Endodermal cell (in vitro differentiated cells): ENCODE data around the gene BTAF1. TPM values are rescaled to one million over a fixed set of nuclear protein-coding genes. Genes with fewer than 3 reads are reported as not detected.

Source experiments
- DNase-seq: peaks from one replicate; pipeline ENCODE4 v3.0.0-alpha.2; 2017
- H3K27ac ChIP-seq: 2 replicates; pipeline ENCODE4 v1.5.1; 2013; ENCODE audit warnings: mild to moderate bottlenecking, low read depth, low read length, moderate library complexity
- H3K27me3 ChIP-seq: 2 replicates; pipeline ENCODE4 v1.6.1; 2013; ENCODE audit warnings: mild to moderate bottlenecking, low read length, moderate library complexity; ENCODE audit not compliant: insufficient read depth, control insufficient read depth, poor library complexity, severe bottlenecking
- H3K36me3 ChIP-seq: 2 replicates; pipeline ENCODE4 v1.7.0; 2013; ENCODE audit warnings: mild to moderate bottlenecking, low read length, moderate library complexity; ENCODE audit not compliant: control insufficient read depth, insufficient read depth
- H3K4me1 ChIP-seq: one replicate; pipeline ENCODE4 v1.7.0; 2013; ENCODE audit warnings: low read length; ENCODE audit not compliant: control insufficient read depth, insufficient read depth
- H3K4me3 ChIP-seq: 2 replicates; pipeline ENCODE4 v1.5.1; 2013; ENCODE audit warnings: mild to moderate bottlenecking, low read length, moderate library complexity
- H3K9ac ChIP-seq: 2 replicates; pipeline ENCODE4 v1.6.1; 2013; ENCODE audit warnings: mild to moderate bottlenecking, low read length, moderate library complexity; ENCODE audit not compliant: poor library complexity, severe bottlenecking; ENCODE audit errors: extremely low read depth
- H3K9me3 ChIP-seq: 2 replicates; pipeline ENCODE4 v1.6.1; 2013; ENCODE audit warnings: mild to moderate bottlenecking, low read length, moderate library complexity; ENCODE audit not compliant: control insufficient read depth
- H3K27ac Mint-ChIP-seq: 2 replicates; pipeline ENCODE4 v1.8.0; 2020; ENCODE audit warnings: mixed read lengths
- H3K27me3 Mint-ChIP-seq: 2 replicates; pipeline ENCODE4 v1.8.0; 2021; ENCODE audit warnings: mild to moderate bottlenecking, mixed read lengths; ENCODE audit not compliant: insufficient read depth
- H3K36me3 Mint-ChIP-seq: 2 replicates; pipeline ENCODE4 v1.8.0; 2020; ENCODE audit warnings: low read depth, mixed read lengths
- H3K4me1 Mint-ChIP-seq: 2 replicates; pipeline ENCODE4 v1.8.0; 2020; ENCODE audit warnings: mixed read lengths
- H3K4me3 Mint-ChIP-seq: 2 replicates; pipeline ENCODE4 v1.8.0; 2020; ENCODE audit warnings: mild to moderate bottlenecking, moderate library complexity, mixed read lengths
- H3K9me3 Mint-ChIP-seq: 2 replicates; pipeline ENCODE4 v1.8.0; 2020; ENCODE audit warnings: mild to moderate bottlenecking, mixed read lengths
- CTCF ChIP-seq: fragments of 200-600 bp; sonication (generic); conservative IDR thresholded peaks from 2 replicates; pipeline ENCODE4 v1.5.0; 2021; ENCODE audit warnings: antibody characterized with exemption, mild to moderate bottlenecking
- WGBS, 2 experiments: methylation state at CpG; one replicate each; pipeline versions ENCODE4 v1.1.5 to v1.1.7; 2013; ENCODE audit warnings: missing lambda C conversion rate in 2 of 2, mixed read lengths in 1 of 2; ENCODE audit not compliant: insufficient coverage in 1 of 2, insufficient read length in 1 of 2; 5-methylcytosine and 5-hydroxymethylcytosine counted together
- total RNA-seq, 2 donors: library from RNA; stranded (reverse); fragmentation: NEBNext Ultra II Directional in 1 of 2; extraction: Animal tissue kit (Norgen Biotek cat#: 25700) in 1 of 2; gene quantifications; 2 replicates in 1 of 2; 3 replicates in 1 of 2; pipeline ENCODE4 v1.2.1, GENCODE V29; 2021

The BTAF1 gene
- total RNA-seq, 2 donors from 2014 or later = 46.2 to 54.3 TPM

GRCh38 chr10:92064506-92064905 lies 140.9 kb downstream of the BTAF1 start:
- H3K4me1 Mint-ChIP-seq = peaks cover 15% of the 10 kb centered on the region
- Histone ChIP-seq H3K9ac (no peak overlapping the region), H3K27ac (no peak overlapping the region), H3K4me3 (peak overlapping the region; percentile 31), H3K4me1 (peaks cover 8% of the 10 kb centered on the region), H3K9me3 (no peaks in the 10 kb centered on the region), H3K36me3 (no peaks in the 10 kb centered on the region), H3K27me3 (no peaks in the 10 kb centered on the region)
- H3K36me3 Mint-ChIP-seq = no peaks in the 10 kb centered on the region
- TF ChIP-seq CTCF = no peak
- H3K4me3 Mint-ChIP-seq = no peak overlapping the region
- no peaks in the 10 kb centered on the region for H3K9me3 Mint-ChIP-seq
- no peak for DNase-seq
- no peak overlapping the region for H3K27ac Mint-ChIP-seq
- 84 to 100% methylated on average over 1 to 2 of the region's 2 CpGs for WGBS, 2 experiments
- peaks cover 2% of the 10 kb centered on the region for H3K27me3 Mint-ChIP-seq

- H3K9me3 Mint-ChIP-seq = no peaks in the 10 kb centered on the region
- no peaks in the 10 kb centered on the region for H3K27me3 Mint-ChIP-seq
- Histone ChIP-seq H3K9me3 (no peaks in the 10 kb centered on the region), H3K9ac (no peak overlapping the region), H3K27me3 (no peaks in the 10 kb centered on the region), H3K4me3 (no peak overlapping the region), H3K4me1 (peaks cover 8% of the 10 kb centered on the region), H3K36me3 (no peaks in the 10 kb centered on the region), H3K27ac (no peak overlapping the region)
- peaks cover 15% of the 10 kb centered on the region for H3K4me1 Mint-ChIP-seq
- DNase-seq = no peak
- H3K36me3 Mint-ChIP-seq = no peaks in the 10 kb centered on the region
- no peak for TF ChIP-seq CTCF
- WGBS, 2 experiments = 96 to 100% methylated on average over 2 to 4 of the region's 4 CpGs
- no peak overlapping the region for H3K4me3 Mint-ChIP-seq
- H3K27ac Mint-ChIP-seq = no peak overlapping the region
These were observed 142.8 kb downstream of the BTAF1 start for GRCh38 chr10:92066386-92066785.

GRCh38 chr10:92068900-92069299 lies 145.3 kb downstream of the BTAF1 start:
- Histone ChIP-seq H3K9me3 (no peaks in the 10 kb centered on the region), H3K9ac (no peak overlapping the region), H3K27ac (no peak overlapping the region), H3K4me3 (no peak overlapping the region), H3K27me3 (no peaks in the 10 kb centered on the region), H3K36me3 (no peaks in the 10 kb centered on the region), H3K4me1 (peaks cover 8% of the 10 kb centered on the region)
- H3K9me3 Mint-ChIP-seq = no peaks in the 10 kb centered on the region
- no peaks in the 10 kb centered on the region for H3K27me3 Mint-ChIP-seq
- H3K36me3 Mint-ChIP-seq = no peaks in the 10 kb centered on the region
- H3K27ac Mint-ChIP-seq = no peak overlapping the region
- WGBS, 2 experiments = 88% methylated on average over 1 of the region's 1 CpG; no CpG with 5 or more reads in 1 of the 2 experiments
- no peak overlapping the region for H3K4me3 Mint-ChIP-seq
- H3K4me1 Mint-ChIP-seq = peaks cover 11% of the 10 kb centered on the region
- DNase-seq = no peak
- TF ChIP-seq CTCF = no peak
